Stimulated activated CD4-positive, alpha-beta T cell treated with anti-CD3 and anti-CD28 coated beads, Interleukin-15, amount 100 ng/mL, for 24 hours (primary cell): ENCODE measurements around the gene RNF144A.

Source experiments
- DNase-seq: peaks from one replicate; pipeline ENCODE4 v3.0.0-alpha.2; 2020

The RNF144A gene

DNA sequence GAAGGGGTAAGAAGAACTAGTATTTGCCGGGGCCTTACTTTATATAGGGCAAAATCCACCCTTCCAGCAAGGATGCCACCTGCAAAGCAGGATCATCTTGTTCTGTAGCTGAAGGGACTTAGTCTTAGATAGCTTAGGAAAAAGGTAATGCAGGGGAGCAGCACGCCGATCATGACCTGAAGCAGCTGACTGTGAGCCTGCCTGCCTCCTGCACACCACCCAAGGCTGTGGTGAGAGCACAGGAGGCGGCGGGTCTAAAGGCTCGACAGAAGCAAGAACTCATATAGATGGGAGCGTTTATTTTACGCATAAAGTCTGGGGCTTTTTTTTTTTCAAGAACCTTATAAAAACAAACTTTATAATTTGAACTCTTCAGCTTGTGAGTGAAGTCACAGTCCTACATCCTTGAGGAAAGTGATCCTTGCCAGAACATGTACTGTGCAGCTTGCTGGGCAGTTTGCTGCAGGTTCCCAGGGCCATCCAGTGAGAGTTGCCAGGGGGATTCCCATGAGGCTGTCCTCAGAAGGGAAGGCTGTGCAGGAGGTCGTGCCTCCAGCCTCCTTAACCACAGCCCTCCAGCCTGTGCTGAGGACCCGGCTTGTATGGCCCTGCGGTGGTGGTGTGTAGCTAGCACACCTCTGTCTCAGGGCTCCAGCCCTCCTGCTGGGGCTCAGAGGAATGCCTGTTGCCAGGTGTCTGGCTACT lies 92.1 kb downstream of the RNF144A start:
- DNase-seq = no peak

DNA sequence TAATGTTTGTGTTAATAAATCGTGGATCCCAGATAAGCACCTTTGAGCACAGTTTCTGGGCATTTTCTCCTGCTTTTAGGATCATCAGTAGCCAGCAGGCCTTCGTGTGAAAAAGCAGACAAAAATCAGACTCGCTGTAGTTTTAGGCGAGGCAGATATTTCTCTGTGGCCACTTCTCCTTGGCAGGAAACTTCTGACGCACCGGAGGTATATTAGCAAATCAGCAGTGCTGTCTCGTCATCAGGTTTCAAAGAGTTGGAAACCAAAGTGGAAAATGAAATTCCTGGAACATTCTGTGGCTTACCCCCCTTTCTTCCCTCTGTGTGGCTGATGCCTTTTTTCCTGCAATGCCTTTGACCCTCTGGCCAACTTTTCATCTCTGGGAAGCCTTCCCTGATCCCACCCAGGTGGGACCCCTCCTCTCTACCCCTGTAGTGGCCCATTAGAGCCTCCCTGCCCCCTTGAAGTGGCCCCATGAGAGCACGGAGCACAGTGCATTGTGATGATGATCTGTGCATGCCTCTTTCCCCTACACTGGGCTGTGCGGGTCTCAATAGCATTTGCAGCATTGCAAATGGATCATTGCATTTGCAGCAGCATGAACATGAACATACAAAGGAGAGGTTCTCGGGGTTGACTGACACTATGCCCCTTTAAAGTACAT lies 93.3 kb downstream of the RNF144A start:
- no peak for DNase-seq

DNA sequence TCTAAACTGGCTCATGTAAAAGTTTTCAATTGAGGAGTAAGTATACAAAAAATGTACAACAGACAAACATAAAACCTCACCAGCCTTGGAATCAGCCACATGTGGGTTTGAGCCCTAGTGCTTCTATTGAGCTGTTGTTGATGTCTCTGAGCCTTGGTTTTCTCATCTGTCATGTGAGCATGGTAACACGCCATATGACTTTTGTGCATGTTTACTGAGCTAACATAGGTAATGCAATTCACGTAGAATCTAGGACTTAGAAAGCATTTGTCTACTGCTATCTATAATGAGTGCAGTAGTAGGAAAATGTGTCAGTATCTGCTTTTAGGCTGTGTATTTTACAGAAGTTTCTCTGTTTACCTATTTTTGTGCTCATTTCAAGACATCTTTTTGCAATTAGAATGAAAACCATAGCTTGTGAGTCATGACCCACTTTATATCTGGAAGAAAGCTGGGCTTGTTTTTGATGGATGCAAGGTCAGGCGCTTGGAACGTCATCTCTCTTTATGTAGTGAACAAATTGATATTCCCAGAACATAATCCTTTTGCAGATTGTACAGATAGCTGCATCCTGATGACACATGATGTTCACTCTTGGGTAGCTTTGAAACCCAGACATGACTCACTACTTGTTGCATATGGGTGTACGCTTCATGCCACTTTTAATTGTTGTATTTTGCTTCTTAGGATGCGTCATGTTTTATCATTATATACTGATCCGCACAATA lies 94.3 kb downstream of the RNF144A start:
- no peak for DNase-seq

GRCh38 chr2:7012141-7012764 lies 95.0 kb downstream of the RNF144A start:
- DNase-seq = no peak

DNA sequence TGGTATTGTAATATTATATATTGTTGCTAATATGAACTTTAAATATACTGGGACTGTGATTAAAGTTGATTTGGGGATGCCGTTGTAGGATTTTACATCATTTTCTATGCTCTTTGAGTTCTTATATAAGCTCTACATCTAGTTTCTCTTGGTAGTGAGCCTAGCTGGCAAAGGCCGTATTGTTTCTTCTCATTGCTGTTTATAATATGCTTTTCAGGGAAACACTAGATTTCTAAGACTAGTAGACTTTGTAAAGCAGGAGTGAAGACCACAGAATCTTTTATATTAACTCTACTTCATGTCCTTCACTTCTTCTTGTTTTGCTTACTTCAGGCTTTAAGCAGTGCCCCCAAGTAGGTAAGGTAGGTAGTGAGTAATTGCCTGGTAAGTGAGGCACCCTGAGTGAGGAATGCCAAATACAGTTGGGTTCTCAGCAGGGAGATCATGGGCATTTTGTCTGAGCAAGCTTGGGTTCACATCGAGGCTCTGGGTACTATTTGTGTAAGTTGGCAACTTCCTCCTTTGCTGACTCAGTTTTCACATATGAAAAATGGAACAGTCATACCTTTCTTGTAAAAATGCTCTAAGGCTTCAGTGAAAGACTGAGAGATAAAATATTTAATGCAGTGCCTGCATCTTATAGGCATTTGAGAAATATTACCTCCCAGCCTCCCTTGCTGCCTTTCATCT lies 96.4 kb downstream of the RNF144A start:
- no peak for DNase-seq

- DNase-seq = peak; percentile 28
Measured at GRCh38 chr2:7014174-7014640, 97.0 kb downstream of the RNF144A start.

GRCh38 chr2:7015007-7015950 lies 98.1 kb downstream of the RNF144A start:
- no peak for DNase-seq

DNA sequence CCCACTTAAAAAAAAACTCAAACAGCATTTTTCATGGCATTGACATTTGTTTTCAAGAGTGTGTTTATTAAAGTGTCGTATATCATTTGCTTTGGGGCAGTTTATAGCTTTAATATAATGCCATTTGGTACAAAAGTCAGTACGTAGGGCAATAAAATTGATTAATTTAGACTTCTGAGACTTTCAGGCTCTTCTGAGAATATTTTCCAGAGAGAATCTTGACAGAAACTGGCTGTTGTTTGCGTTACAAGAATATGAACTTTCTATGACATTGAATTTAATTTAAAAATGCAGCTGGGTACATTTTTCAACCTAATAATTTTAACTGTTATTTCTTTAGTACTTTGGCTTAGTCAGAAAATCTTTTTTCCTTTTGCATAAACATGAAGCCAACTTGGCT lies 98.9 kb downstream of the RNF144A start:
- no peak for DNase-seq

DNA sequence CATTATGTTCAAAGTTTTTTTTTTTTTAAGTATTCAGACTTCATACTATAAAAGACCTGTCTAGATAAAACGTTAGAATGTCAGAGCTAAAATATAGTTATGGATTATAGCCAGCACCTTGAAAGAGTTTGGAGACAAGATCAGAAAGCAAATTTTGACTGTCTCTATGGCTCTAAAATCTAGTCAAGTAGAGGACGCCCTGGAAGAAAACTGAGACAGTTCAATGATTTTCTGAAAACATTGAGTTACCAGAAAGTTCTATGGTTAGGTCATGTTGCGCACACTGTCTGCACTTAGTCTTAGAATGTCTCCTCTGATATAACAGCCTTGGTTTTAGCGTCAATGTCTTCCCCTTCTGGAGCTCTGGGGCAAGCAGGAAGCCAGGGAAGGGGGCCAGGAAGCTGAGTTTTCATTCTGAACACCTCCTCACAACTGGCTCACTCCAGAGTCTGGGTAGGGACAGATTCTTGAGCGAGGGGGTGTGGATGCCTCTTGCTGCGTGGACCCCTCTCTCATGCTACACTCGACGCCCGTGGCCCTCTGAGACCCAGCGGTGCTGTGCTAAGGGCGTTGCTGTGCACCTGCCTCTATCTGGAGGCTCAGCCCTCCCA lies 99.5 kb downstream of the RNF144A start:
- no peak for DNase-seq

DNA sequence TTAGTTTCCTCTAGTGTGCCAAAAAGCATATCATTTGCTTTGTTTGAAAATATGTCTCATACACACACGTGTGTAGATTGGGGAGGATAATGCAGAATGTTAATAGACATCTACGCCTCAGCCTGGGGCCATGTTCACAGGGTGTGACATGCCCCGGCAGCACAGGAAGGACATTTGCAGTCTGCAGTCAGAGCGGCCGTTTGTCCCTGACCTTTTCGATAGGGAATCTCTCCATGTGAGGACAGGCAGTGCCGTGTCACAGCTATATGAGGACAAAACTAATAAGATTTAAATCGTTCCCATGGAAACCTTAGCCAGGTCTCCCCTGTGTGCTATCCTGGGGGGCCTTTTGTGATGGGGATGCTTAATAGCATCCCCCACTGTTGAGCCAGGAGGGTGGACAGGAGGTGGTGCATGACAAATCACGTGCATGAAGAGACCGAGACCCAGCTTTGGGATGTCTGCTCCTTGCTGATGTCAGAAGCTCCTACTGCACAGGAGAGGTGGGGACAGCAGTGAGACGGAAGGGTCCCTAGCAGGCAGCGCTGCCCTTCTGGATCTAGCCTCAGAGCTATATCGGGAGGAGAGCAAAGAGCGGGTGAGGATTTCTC lies 100.6 kb downstream of the RNF144A start:
- DNase-seq = no peak

GRCh38 chr2:7018282-7018701 lies 101.1 kb downstream of the RNF144A start:
- no peak for DNase-seq

DNA sequence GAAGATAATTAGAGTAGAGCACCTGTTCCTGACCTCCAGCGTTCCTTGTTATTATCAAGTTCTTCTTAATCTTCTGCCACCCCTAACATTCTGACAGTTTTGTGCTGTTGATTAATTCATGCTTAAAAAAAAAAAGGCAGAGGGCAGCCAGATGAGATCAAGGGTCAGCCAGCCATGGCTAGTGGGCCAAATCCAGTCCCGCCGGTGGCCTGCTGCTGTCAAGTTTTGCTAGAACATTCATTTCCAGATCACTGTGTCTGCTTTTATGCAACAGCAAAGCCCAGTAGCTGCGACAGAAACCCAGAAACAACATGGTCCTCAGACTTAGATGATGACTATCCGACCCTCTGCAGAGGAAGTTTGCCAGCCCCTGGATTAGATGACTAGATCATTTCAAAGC lies 101.6 kb downstream of the RNF144A start:
- DNase-seq = no peak

DNA sequence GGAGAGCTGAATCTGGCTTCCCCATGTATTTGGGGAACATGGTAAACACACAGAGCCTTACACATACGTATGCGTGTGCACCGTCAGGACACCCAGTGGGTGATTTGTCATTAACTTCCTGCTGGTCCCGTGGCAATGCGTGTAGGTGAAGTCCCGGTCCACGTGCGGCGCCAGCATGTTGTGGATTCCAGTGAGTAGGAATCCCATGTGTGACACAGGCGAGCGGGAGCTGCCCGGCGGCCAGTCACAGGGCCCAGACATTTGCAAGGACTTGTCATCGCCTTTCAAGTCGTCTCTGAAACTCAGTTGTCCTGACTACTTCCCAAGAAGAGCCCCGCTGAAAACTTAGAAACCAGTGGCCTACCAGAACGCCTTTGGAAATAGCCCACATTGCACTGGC lies 102.0 kb downstream of the RNF144A start:
- no peak for DNase-seq

DNA sequence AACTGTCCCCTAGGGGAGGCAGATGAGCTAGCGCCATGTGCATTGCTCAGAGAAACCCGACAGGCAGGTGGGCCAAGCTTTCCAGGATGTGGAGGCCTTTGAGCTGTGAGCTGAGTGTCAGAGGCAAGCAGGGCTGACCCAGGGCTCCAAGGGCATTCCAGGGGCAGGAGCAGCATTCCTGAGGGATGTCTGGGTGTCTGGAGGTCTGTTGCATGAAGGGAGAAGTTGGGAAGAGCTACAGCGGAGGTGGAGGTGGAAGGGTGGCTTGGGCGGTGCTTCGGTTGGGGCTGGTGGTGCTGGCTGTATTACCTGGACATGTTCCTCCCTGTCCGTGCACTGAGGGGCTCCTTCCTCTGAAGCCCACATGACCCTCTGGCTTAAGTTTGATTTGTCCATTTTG lies 102.8 kb downstream of the RNF144A start:
- DNase-seq = no peak

- no peak for DNase-seq
Measured at GRCh38 chr2:7020468-7020867, 103.3 kb downstream of the RNF144A start.

DNA sequence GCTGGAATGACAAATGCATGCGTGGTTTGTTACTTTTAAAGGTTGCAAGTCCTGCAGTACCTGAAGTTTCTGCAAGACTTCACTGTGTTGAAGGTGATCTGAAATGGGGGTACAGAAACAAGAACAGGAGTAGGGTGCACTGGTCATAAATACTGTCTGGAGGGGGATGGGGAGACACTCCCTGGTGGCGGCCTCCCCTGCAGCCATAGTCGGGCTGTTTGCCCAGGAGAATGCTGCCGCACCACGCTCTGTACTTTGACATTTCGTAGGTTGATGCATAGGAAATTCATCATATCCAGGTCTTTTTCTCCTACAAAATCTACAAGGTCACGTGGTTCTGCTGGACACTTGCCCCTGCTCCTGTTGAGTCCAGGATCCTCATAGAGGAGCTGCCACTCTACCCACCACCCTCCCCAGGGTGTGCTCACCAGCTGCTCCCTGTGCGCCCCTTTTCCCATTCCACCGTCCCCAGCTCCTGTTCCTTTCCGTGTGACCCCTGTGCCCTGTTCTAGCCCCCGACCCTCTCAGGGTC lies 103.8 kb downstream of the RNF144A start:
- no peak for DNase-seq

DNA sequence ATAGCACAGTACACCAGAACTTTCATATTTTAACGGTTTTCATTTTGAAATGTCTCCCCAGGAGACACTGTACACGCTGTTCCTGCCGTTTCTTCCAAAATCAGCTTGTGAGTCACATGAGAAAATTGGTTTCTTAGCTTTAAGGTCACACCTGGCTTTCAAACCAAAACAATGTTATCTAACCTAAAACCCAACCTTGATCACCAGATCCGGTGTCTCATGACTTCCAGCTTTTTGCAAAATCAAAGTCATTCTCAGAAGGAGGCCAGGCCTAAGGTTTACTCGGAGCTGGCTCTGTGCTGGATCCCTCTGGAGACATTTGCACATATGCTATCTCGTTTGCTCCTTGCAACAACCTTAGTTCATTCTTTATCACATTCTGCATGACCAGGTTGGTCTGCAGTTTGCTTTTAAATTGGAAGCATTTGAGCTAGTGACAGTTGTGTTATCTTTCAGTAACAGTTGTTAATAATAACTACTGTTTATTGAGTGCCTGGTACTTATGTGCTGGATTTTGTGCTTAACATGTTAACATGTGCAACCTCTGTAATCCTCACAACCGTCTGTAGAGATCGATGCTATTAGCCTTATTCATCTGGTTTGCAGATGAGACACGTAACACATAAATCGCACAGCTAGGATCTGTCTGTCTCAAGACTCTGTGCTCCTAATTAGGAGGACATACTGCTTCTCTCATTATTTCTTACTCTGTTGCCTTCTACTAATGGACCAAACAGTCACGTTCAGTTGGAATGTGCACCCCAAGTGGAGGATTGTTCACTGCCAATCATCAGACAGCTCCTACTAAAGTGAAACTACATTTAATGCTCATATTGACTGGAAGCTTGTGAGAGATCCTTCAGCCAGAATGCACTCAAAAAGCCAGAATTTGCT lies 105.5 kb downstream of the RNF144A start:
- no peak for DNase-seq

DNA sequence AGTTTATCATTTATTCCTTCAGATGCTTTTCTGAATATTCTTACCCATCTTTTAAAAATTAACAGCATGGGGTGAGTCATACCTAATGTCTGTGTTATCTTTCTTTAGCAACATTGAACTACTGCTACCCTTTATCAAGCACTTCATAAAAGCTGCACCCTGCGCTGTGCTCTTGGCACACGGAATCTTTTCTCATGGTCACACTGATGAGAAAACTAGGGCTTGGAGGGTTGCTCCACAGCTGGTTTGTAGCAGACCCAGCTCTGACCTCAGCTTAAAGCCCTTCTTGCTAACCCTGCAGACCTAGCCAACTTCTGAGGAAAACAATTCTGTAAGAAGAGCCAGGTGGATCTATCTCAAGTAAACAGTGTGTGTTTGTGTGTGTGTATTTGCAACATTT lies 106.3 kb downstream of the RNF144A start:
- no peak for DNase-seq

- no peak for DNase-seq
Measured at GRCh38 chr2:7024261-7024660, 107.0 kb downstream of the RNF144A start.
